ENCODE results near the gene BEND2.

DNA sequence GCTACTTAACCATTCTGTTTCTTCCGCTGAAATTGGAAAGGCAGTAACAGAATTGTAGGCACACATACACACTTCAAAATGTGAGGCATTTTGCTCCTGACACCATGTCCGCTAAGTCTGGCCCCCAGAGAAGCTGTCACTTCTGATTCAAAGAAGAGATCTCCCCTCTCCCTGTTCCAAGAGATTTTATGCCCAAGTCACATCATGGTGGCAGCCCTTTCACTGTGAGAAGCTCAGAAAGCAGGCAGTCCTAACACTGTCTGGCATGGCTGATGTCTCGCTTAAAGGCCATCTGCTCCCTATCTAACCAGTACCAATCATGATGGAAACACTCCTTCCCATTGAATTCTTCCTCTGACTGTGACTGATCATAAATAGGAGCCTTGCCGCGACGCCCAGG, 83.9 kb downstream of the BEND2 start:
- TF ChIP-seq MAX (IDR thresholded peaks at IDR 0.05; ENCODE audit: low read depth), result no peak
- TF ChIP-seq, protein P1, sequence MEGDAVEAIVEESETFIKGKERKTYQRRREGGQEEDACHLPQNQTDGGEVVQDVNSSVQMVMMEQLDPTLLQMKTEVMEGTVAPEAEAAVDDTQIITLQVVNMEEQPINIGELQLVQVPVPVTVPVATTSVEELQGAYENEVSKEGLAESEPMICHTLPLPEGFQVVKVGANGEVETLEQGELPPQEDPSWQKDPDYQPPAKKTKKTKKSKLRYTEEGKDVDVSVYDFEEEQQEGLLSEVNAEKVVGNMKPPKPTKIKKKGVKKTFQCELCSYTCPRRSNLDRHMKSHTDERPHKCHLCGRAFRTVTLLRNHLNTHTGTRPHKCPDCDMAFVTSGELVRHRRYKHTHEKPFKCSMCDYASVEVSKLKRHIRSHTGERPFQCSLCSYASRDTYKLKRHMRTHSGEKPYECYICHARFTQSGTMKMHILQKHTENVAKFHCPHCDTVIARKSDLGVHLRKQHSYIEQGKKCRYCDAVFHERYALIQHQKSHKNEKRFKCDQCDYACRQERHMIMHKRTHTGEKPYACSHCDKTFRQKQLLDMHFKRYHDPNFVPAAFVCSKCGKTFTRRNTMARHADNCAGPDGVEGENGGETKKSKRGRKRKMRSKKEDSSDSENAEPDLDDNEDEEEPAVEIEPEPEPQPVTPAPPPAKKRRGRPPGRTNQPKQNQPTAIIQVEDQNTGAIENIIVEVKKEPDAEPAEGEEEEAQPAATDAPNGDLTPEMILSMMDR (IDR thresholded peaks at IDR 0.05), result no peak
- no peak for TF ChIP-seq POLR2AphosphoS5 (IDR thresholded peaks at IDR 0.05; ENCODE audit: low read depth, low read length)
- TF ChIP-seq NFIC (IDR thresholded peaks at IDR 0.05; ENCODE audit: borderline replicate concordance), result no peak
- no peak for TF ChIP-seq TCF12 (IDR thresholded peaks at IDR 0.05)
- no peak for TF ChIP-seq RCOR1 (IDR thresholded peaks at IDR 0.05; ENCODE audit: low read length)
- TF ChIP-seq GABPA (IDR thresholded peaks at IDR 0.05; ENCODE audit: low read depth), result no peak
- TF ChIP-seq RAD21 (IDR thresholded peaks at IDR 0.05; ENCODE audit: low read length), result no peak

Data from SK-N-SH (cell line).